GM19328 (cell line): Measurements from ENCODE around the gene TNIP2.
"Not testable (repeated sequence)": the region's sequence is repeated elsewhere in the genome, so short reads cannot be mapped to it uniquely, and the experiment has no call there.

ENCODE experiments used
- ATAC-seq: cut with Tn5 transposase; IDR thresholded peaks from one replicate; pipeline ENCODE4 v1.9.1; 2021; ENCODE audit warnings: mild to moderate bottlenecking, moderate library complexity; ENCODE audit not compliant: unreplicated experiment

The TNIP2 gene

DNA sequence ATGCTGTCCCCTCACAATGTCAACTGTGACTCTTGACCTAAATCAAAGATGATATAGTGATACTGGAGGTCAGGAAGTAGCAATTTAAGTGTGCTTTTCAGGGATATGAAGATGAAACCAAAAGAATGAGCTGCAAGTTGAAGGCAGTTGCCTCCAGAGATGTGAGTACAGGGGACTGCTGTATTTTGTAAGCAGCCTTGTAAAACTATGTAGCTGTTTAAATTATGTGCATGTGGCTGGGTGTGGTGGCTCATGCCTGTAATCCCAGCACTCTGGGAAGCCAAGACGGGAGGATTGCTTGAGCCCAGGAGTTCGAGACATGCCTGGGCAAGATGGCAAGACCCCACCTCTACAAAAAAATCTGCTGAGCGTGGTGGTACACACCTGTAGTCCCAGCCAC lies 15.1 kb upstream of the TNIP2 start:
- no peak for ATAC-seq

DNA sequence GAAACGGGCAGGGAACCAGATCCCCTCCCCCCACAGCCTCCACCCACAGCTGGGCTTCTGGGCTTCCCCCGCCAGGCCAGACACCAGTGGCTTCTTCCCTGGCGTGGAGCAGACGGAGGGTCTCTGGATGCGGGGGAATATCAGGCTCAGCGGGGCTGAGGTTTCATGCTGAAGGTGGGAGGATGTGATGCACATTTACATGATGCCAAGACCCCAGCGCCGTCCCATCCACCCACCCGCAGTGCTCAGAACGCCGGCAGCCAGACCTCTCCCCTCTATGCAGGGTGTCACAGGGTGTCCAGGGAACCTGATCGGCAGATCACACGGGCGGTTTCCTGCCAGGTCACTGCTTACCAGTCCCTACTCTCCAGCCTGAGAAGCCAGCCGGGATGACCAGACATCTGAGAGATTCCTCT lies 12.8 kb upstream of the TNIP2 start:
- ATAC-seq: no peak

DNA sequence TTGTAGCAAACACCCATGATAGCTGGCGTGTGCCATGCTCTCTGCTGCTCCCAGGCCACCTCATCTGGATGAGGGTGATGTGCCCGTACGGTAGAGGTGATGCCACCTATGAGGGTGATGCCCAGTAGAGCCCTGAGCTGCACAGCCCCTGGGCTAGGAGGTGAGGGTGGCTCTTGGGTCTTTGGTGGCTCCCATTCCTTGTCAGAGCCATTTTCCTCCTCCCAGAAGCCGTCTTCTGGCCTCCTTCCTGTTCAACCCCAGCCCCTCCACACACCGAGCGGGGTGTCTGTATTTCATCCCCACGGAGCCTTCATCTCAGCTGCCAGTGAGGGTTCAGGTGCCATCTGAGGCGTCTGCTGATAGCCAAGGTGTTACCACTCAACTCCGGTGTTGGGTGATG lies 12.0 kb upstream of the TNIP2 start:
- ATAC-seq: no peak

DNA sequence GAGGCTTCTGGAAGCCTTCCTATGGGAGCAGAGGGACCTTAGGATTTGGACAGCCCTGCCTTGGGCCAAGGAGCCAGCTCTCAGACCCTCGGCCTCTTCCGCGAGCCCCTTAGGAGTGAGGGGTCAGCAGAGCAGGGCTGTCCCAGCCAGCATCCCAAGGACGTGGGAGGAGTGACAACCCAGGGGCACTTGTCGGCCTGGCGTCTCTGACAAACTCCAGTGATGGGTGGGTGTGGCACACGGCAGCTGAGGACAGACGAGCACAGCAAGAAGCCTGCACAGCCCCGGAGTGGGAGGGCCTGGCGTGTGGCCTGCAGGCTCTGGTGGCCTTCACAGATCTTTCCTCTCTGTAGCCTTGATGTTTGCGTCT lies 11.6 kb upstream of the TNIP2 start:
- no peak for ATAC-seq

DNA sequence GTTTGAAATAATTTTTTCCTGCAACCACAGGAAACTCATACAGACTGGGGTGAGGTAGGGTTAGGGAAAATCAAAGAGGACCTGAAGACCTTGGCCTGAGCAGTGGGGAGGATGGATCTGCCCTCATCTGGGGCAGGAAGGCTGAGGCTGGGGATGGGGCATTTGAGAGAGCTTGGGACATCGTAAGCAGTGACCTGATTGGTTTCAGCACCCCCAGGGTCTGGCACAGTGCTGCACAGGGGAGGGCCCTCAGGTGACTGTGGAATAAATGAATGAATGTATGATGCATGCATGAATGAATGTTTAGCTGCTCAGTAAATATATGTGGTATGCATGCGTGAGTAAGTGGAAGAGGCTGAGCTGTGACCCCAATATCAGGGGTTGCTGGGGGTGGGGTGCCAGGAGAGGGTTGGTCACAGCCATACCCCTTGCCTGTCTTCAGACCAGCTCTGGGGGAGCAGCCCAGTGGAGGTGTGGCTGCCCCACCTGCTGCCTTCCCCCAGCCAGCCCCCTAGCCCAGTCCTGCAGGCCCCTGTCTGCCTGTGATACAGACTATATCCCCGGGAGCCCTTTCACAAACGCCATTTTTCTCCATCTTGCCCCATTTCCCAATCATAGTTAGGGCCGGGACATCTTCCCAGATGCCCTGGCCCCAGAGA lies 11.0 kb upstream of the TNIP2 start:
- no peak for ATAC-seq

DNA sequence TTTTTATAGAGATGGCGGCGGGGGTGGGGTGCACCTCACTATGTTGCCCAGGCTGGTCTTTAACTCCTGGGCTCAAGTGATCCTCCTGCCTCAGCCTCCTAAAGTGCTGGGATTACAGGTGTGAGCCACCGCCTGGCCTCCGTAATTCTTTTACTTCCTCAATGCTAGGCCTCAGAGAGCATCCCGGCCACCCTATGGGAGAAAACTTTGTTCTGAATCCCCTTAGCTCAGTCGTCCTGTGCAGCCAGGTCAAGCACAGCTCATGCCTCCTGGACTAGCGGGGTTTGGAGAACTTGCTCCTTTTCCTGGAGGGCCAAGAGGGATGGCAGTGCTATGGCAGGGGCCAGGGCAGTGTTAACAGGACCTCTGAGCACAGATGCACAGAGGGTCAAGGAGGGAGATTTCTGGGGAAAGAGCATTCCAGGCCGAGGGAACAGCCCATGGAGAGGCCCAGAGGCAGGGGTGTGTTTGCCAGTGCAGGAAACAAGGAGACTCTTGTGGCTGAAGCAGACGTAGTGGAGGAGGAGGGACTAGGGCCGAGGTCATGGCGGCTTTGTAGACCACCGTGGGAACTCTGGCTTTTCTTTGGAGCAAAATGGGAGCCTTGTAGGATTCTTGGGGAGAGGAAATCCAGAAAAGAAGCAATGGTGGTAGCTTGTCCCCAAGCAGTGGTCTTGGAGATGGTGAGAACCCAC lies 9.8 kb upstream of the TNIP2 start:
- ATAC-seq: no peak

DNA sequence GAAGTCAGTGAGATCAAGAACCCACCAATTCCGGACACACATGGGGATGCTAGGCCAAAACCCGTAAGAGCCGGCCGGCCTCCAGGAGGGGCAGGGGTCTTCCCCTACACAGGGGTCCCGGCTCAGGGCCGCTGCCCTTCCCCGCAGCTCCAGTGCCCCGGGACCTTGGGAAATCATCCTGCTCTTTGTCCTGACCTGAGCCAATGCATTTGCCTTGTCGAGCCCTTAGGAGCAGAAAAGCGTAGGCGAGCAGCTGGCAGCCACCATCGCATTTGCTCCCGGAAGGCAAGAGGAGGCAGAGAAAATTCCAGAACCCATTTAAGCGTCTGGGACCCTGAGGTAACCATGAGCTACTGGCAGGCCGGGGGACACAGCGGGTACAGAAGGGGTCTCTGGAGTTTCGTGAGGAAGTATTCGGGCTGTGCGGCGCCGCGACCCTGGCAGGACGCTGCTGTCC lies 7.4 kb upstream of the TNIP2 start:
- no peak for ATAC-seq

DNA sequence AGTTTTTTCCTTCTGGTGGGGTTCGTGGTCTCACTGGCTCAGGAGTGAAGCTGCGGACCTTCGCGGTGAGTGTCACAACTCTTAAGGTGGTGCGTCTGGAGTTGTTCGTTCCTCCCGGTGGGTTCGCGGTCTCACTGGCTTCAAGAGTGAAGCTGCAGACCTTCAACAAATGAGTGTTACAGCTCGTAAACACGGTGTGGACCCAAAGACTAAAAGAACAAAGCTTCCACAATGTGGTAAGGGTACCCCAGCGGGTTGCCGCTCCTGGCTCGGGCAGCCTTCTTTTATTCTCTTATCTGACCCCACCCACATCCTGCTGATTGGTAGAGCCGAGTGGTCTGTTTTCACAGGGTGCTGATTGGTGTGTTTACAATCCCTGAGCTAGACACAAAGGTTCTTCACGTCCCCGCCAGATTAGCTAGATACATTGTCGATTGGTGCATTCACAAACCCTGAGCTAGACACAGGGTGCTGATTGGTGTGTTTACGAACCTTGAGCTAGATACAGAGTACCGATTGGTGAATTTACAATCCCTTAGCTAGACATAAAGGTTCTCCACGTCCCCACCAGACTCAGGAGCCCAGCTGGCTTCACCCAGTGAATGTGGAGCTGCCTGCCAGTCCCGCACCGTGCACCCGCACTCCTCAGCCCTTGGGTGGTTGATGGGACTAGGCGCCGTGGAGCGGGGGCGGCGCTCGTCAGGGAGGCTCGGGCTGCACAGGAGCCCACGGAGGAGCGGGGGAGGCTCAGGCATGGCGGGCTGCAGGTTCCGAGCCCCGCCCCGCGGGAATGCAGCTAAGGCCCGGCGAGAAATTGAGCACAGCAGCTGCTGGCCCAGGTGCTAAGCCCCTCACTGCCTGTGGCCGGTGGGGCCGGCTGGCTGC lies 6.6 kb upstream of the TNIP2 start:
- not testable (repeated sequence) for ATAC-seq

DNA sequence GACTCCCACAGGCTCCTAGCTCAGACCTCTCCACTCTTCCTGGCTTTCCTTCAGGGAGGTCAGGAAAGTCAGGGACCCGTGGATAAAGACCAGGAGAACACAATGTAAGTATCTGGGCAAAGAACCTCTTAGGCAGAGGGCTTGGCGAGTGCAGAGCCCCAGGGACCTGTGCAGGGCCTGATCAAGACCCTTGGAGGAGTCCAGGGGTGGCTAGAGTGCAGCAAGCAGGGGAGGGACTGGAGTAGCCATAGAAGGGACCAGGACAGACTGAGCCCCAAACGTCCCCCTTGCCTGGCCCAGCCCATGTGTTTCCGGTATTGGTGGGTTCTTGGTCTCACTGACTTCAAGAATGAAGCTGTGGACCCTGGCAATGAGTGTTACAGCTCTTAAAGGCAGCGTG lies 5.9 kb upstream of the TNIP2 start:
- ATAC-seq: no peak

DNA sequence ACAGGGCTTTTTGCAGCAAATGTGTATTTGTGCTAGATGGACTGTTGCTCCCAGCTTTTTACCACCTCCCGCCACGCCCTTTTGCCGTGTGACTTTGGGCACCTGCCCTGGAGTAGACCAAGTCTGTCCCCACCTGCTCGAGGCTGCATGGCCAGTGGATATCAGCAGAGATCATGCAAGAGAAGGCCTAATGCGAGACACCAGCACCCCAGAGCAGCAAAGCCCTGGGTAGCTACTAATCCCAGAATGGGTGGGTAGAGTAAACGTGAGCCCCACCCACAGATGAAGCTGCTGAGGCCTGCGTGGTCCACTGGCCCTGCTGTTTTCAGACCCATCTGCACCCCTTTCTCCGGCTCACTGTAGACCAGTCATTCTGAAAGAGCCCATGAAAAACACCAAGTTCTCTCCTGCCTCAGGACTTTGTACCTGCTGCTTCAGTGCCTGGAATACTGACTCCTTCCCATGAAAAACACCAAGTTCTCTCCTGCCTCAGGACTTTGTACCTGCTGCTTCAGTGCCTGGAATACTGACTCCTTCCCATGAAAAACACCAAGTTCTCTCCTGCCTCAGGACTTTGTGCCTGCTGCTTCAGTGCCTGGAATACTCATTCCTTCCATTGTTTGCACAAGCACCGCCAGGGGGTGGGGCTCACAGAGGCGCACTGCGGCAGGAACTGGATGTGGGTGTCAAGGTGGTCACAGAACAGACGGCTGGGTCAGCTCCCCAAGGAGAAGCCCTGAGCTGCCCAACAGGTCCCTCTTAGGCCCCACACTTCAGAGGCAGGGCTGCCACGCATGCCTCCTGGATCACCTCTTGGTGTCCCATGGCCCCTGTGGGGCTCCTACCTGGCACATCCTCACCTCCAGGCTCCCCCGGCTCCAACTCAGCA lies 5.1 kb upstream of the TNIP2 start:
- ATAC-seq: no peak

DNA sequence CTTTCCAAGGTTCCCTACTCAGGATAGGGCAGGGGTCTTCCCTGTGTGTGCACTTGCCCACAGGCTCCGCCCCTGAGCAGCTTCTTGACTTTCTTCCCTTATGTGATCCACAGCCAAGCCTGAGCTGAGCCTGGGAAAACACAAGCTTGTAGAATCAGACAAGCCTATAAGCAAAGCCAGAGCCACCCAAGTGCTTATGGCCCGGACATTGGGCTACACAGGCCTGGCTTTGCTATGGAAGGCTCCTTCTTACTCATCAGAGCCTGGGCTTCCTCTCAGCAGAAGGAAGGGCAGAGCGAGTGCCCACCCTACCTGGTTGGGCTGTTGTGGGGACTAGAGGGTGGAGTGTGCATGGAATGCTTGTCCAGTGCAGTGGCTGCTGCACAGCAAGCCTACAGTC lies 1.3 kb upstream of the TNIP2 start:
- ATAC-seq: no peak

DNA sequence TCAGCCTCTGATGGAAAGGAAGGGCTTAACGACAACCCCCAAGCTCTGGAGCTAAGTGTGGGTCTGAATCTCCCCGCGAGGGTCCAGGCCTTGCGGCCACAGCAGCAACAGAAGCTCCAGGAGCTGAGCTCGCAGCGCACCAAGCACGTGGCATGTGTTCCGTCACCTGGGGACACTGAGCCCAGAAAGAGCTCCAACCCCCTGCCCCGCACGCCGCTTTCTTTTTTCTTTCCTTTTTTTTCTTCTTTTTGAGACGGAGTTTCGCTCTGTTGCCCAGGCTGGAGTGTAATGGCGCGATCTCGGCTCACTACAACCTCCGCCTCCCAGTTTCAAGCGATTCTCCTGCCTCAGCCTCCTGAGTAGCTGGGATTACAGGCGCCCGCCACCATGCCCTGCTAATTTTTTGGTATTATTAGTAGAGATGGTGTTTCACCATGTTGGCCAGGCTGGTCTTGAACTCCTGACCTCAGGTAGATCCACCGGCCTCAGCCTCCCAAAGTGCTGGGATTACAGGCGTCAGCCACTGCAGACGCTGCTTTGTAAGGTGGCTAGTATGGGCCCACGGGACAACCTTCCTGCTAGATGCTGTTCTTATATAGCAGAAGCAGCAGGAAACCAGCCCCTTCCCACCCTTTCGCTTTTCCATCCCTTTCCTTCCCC lies 685 bp upstream of the TNIP2 start:
- ATAC-seq: no peak

DNA sequence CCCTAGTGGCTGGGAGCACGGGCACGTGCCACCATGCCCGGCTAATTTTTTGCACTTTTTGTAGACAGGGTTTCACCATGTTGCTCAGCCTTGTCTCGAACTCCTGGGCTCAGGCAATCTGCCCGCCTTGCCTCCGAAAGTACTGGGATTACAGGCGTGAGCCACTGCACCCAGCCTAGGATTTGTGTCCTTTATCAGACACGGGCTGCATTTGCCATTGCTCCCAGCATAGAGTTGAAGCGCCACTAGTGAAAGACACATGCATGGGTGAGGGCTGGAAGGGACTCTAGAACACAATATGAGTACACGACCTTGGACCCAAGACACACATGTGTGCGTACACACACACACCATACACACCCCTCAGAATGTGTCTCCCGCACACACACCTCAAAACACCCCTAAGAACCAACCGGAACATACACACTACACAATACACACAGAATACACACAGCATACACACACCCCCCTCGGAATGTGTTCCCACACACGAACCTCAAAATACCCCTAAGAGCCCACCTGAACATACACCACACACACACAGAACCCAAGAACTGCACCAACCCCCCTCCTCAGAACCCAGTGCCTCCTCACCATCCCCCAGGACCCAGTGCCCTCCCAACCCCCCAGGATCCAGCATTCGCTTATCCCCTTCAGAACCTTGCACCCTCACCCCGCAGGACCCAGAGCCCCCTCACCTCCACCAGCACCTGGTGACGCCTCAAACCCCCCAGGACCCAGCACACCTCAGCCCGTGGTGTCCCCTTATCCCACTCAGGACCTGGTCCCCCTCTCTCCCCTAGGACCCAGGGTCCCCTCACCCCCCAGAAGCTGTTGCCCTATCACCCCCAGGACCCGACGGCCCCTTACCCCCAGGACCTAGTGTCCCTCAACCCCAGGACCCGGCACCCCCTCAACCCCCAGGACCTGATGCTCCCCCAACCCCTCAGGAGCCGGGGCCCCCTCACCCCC lies 1.0 kb downstream of the TNIP2 start:
- ATAC-seq: no peak

DNA sequence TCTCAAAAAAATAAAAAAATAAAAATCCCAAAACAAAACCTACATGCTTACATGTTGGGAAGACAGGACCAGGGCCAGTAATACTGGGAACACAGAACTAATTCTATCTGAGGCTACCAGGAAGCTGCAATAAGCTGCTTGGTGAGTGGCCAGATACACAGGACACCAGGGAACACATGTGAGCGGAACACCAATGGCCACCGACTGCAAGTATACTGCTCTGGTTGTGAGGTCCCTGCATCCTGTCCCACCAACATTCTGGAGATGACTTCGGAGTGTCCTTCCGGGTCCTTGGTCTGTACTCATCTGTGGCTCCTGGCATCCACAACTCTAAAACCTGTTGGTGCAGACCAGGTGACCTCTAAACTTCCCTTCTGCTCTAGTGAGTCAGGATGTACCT lies 2.7 kb downstream of the TNIP2 start:
- ATAC-seq: no peak

DNA sequence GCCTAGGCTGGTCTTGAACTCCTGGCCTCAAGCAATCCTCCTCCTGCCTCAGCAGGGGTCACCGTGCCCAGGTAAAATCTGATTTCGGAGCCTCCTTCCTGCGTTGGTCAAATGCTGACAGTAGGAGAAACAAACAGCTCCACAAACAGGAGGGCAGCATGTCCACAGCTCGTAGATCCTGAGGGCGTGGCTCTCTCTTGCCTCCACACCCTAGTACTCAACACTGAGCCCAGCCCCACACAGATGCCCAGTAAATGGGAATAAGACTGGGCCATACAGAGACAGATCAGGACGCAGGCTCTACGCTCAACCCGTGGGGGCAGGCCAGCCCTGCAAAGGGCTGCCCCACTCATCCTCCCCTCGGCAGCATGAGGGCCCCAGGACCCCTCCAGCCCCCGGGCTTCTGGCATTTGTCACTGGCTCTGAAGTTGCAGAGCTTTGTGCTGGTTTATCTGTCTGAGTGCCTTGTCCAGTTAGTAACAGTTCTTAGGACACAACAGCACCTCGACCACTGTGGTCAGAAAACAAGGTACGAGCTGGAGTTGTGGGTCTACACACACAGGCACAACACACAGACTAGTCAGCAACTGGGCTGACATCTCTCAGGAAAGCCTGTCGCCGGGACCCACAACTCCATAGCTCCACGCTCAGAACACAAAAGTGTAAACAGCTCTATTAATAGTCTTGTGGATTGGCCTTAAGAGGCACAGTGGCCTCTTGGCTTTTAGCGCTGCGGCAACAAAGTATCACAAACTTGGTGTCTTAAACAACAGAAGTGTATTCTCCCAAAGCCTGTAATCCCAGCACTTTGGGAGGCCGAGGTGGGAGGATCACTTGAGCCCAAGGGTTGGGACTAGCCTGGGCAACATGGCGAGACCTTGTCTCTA lies 5.2 kb downstream of the TNIP2 start:
- ATAC-seq: no peak

DNA sequence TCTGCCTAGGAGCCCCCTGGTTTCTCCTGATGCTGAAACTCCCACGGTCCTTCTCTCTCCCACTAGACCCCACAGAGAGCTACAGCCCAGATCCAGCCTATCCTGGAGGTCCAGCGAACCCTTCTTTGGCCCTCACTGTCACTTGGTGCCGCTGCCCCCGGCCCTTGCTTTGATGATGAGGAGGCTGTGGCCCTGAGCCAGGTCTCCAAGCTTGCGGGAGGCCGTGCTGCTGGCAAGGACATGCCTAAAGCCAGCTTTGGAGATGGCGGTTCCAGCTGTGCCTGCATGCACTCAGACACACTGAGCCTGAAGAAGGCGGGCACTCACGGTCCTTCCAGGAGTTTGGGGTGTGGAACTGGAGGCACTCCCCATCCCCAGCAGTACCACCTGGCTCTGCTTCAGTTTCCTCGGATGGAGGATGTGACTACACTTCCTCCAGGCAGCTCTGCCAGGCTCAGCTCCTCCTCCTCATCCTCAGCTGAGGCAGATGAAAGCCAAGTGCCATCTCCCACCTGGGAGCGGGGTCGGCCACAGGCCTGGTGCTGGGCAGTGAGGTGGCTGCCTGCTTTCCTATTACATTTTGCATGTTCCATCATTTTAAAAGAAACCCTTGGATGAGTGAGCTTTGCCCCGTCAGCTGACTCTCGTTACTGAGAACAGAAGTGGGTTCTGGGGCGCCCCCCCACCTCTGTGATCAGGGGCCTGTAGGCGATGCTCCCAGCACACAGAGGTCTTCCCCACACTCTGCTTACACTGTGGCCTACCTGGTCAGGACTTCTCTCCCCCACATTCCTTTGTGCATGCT lies 9.0 kb downstream of the TNIP2 start:
- ATAC-seq: no peak
